Measurements from ENCODE around the gene FCGBP.

The FCGBP gene

DNA sequence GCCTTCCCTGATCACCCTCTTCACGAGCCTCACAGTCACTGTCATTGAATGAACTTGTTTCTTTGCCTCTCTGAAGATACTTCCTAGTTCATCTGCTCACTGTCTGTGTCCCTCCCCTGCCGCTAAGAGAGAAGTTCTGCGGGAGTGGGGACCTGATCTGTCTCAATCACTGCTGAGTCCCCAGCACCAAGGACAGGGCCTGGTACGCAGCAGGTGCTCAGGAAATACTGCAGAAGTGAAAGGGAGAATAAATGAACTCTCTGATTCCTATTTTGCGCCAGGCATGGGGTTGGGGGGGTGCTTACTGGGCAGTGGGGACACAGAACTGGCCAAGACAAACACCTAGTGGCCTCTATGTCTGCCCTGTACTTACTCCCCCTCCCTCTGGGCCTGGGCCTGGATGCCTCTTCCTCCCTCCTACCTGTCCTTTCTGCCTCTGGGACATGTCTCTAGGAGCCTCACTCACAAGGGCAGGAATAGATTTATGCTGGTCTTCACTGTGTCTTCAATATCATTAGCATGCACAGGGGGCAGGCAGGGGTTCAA, 17.5 kb downstream of the FCGBP start:
- no peak overlapping the region for H3K4me3 ChIP-seq (replicated peaks; ENCODE audit: low read depth, low read length)
- no peak for DNase-seq (ENCODE audit: low read depth)
- TF ChIP-seq, protein P1, sequence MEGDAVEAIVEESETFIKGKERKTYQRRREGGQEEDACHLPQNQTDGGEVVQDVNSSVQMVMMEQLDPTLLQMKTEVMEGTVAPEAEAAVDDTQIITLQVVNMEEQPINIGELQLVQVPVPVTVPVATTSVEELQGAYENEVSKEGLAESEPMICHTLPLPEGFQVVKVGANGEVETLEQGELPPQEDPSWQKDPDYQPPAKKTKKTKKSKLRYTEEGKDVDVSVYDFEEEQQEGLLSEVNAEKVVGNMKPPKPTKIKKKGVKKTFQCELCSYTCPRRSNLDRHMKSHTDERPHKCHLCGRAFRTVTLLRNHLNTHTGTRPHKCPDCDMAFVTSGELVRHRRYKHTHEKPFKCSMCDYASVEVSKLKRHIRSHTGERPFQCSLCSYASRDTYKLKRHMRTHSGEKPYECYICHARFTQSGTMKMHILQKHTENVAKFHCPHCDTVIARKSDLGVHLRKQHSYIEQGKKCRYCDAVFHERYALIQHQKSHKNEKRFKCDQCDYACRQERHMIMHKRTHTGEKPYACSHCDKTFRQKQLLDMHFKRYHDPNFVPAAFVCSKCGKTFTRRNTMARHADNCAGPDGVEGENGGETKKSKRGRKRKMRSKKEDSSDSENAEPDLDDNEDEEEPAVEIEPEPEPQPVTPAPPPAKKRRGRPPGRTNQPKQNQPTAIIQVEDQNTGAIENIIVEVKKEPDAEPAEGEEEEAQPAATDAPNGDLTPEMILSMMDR (IDR thresholded peaks at IDR 0.05; ENCODE audit: low read length, missing control alignments) = no peak

DNA sequence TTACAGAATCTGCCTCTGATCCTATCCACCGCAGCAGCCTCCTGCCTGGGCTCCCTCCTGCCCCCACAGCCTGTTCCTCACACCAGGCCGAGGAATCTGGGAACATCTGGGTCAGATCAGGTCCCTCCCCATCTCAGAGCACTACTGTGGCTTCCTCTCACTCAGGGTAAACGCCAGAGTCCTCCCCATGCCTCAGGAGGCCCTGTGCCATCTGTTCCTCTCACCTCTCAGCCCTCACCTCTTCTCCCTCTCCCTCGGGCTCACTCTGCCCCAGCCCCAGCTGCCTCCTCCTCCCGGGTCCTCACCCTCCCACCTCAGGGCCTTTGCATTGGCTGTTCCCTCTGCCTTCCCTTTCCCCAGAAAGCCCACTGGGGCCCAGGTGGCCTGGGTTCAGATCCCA, 18.2 kb downstream of the FCGBP start:
- no peak overlapping the region for H3K4me3 ChIP-seq (replicated peaks; ENCODE audit: low read depth, low read length)
- no peak for DNase-seq (ENCODE audit: low read depth)
- TF ChIP-seq, protein P1 (IDR thresholded peaks at IDR 0.05; ENCODE audit: low read length, missing control alignments) = no peak

DNA sequence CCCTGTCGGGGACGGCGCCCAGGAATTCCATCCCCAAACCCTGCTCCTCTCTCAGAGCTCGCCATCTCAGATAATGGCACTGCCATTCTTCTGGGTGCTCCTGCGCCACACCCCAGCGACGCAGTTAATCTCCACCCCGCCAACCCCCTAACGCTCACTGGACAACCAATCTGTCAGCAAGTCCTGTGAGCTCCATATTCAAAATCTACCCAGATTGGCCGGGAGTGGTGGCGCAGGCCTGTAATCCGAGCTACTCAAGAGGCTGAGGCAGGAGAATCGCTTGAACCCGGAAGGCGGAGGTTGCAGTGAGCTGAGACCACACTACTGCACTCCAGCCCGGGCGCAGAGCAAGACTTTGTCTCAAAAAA, 18.6 kb downstream of the FCGBP start:
- DNase-seq (ENCODE audit: low read depth) = no peak
- H3K4me3 ChIP-seq (replicated peaks; ENCODE audit: low read depth, low read length) = no peak overlapping the region
- TF ChIP-seq, protein P1 (IDR thresholded peaks at IDR 0.05; ENCODE audit: low read length, missing control alignments) = no peak

DNA sequence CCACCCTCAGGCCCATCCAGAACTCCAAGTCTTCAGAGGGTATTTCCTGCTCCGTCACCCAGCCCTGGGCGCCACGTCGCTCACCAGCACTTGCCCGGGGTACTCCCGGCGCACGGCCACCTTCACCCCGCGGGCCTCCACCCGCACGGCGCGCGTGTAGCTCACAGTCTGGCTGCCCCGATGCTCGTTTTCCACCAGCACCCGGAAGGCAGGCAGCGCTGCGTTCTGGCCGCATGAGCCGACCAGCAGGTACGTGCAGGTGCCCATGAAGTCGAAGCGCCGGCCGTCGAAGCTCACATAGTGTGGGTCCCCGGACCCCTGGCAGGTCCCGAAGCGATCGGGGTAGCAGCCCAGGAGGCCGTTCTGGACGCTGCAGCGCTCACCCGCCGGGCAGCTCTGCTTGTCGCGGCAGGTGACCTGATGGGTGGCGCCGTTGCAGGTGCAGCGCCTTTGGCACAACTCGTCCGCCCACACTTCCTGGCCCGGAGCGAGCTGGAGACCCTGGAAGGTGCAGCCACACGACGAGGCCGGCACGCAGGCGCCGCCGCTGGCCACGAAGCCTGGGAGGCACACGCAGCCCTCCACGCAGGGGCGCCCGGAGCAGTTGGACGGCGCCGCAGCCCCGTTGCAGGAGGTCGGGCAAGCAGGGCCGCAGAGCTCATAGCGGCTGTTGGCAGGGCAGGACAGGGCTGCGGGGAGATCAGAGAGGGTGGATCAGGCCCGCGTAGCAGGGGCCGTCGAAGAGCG, 19.2 kb downstream of the FCGBP start:
- H3K4me3 ChIP-seq (replicated peaks; ENCODE audit: low read depth, low read length) = no peak overlapping the region
- no peak for DNase-seq (ENCODE audit: low read depth)
- TF ChIP-seq, protein P1 (IDR thresholded peaks at IDR 0.05; ENCODE audit: low read length, missing control alignments) = no peak

DNA sequence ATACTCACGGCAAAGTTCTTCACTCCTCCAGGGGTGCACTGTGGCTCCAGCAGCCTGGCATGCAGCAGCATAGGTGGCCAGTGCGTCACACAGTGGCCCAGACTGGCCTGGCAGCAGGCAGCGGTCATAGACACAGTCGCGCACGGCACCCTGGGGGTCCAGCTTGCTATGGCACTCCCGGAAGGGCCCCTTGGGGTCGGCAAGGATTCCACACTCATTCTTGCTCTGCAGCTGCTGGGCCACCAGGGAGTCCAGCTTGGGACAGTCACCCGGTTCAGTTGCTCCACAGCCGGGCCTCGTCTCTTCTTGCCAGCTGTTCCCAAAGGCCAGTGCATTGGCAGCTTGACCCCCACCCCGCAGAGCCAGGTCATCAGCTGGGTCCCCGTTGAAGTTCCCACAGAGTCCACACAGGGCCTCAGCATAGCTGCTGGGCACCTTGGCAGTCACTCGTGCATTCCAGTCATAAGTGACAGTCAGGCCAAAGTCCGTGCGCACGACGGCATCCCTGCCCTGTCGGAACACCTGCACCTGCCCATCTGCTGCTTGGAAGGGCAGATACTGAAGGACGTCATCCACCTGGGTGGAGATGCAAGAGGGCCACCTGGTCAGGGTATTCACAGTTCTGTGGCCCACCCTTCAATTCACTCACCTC, 20.6 kb downstream of the FCGBP start:
- no peak overlapping the region for H3K4me3 ChIP-seq (replicated peaks; ENCODE audit: low read depth, low read length)
- TF ChIP-seq, protein P1 (IDR thresholded peaks at IDR 0.05; ENCODE audit: low read length, missing control alignments) = no peak
- no peak for DNase-seq (ENCODE audit: low read depth)

DNA sequence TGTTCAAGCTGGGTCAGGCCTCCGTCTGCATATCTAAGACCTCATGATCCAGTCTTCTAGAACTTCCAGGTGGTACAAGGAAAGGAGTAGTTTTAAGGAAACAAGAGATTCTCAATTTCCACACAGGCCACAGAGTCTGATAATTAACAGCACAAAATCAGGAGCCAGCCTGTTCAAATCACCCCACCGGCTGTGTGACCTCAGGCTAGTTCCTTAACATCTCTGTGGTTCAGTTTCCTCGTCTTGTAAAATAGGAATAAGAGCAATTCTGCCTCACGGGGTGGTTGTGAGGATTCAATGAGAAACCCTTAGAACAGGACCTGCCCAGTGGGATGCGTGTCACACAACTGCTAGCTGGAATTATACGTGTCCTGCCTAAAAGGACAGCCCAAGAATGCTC, 25.6 kb downstream of the FCGBP start:
- TF ChIP-seq, protein P1 (IDR thresholded peaks at IDR 0.05; ENCODE audit: low read length, missing control alignments) = no peak
- H3K4me3 ChIP-seq (replicated peaks; ENCODE audit: low read depth, low read length) = no peak overlapping the region
- DNase-seq (ENCODE audit: low read depth) = no peak
